GM04504 (cell line): ENCODE data around the gene RNU1-3.
A peak's percentile ranks its signal among the peaks of the same experiment; 100 is the strongest.
"Not testable (repeated sequence)": the region's sequence is repeated elsewhere in the genome, so short reads cannot be mapped to it uniquely, and the experiment has no call there.

Source experiments
- DNase-seq: peaks from one replicate; pipeline ENCODE4 v3.0.0-alpha.2; 2012; ENCODE audit warnings: low read depth

The RNU1-3 gene

DNA sequence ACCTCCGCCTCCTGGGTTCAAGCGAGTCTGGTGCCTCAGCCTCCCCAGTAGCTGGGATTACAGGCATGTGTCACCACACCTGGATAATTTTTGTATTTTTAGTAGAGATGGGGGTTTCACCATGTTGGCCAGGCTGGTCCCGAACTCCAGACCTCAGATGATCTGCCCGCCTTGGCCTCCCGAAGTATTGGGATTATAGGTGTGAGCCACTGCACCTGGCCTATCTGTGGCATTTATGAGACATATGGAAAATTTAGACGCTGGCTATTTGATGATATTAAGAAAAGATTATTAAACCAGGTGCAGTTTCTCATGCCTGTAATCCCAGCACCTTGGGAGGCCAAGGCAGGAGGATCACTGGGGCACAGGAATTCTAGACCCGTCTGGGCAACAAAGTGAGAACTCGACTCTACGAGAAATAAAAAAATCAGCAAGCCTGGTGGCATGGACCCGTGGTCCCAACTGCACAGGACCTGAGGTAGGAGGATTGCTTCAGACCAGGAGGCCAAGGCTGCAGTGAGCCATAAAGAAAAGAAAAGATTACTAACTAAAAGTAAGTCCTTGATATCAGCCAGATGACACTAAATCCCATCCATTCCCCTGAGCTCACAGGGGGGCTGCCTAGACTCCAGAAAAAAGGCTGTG lies 30.1 kb downstream of the RNU1-3 start:
- DNase-seq = not testable (repeated sequence)

DNA sequence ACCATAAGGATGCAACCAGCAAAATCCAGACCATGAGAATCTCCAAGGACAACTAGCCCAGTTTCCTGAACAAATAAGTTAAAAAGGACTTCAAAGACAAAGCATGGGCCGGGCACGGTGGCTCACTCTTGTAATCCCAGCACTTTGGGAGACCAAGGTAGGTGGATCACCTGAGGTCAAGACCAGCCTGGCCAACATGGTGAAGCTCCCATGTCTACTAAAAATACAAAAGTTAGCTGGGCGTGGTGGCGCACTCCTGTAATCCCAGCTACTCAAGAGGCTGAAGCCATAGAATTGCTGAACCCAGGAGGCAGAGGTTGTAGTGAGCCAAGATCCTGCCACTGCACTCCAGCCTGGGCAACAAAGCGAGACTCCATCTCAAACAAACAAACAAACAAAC lies 30.8 kb downstream of the RNU1-3 start:
- not testable (repeated sequence) for DNase-seq

DNA sequence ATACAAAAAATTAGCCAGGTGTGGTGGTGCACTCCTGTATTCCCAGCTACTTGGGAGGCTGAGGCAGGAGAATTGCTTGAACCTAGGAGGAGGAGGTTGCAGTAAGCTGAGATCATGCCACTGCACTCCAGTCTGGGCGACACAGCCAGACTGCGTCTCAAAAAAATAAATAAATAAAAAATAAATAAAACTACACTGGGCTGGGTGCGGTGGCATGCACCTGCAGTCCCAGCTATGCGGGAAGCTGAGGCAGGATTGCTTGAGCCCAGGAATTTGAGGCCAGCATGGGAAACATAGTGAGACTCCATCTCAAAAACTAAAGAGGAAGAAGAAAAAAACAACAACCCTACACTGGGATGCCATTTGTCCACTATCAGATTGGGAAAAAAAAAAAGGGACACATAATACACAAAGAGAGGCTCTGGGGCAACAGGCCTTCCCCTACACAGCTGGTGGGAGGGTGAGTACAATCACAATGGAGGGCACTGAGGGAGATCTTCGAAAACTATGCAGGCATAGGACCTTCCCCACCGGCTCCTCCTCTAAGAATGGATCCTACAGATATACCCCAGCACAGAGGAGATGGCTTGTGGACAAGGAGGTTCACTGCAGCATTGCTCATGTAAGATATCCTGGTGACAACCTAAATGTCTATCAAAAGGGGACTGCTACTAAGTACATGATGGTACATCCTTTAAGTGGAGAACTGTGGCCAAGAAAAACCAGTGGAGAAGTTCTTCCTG lies 33.0 kb downstream of the RNU1-3 start:
- DNase-seq = not testable (repeated sequence)

- DNase-seq = not testable (repeated sequence)
Measured at GRCh38 chr1:16632044-16632850, 34.5 kb downstream of the RNU1-3 start.

GRCh38 chr1:16631248-16632043 lies 35.3 kb downstream of the RNU1-3 start:
- no peak for DNase-seq

DNA sequence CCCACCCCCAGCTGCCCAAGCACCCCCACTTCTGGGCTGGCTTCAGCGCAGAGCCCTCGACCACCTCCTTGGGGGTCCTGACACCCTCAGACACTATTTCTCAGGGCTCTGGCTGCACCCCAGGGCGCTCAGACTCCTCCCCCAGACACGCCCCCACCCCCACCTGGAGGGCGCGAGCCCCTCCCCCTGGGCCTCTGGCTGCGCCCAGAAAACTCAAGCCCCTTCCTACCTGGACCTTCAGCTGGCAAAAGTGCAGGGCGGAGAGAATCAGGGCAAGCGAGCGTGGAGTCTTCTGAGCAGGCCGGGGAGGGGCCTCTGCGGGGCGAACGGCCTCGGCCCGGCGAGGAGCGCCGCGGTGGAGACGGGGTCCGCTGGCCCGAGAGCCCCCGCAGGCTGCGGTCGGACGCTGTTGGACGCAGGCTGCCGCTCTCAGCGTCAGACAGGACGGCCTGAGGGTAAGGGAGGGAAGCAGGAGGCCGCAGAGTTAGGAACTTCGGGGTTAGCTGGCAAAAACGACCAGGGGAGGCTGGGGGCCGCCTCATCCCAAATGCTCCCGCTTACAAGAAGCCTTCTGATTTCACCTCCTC lies 36.0 kb downstream of the RNU1-3 start:
- DNase-seq = no peak

GRCh38 chr1:16629916-16630530 lies 36.7 kb downstream of the RNU1-3 start:
- DNase-seq = not testable (repeated sequence)

DNA sequence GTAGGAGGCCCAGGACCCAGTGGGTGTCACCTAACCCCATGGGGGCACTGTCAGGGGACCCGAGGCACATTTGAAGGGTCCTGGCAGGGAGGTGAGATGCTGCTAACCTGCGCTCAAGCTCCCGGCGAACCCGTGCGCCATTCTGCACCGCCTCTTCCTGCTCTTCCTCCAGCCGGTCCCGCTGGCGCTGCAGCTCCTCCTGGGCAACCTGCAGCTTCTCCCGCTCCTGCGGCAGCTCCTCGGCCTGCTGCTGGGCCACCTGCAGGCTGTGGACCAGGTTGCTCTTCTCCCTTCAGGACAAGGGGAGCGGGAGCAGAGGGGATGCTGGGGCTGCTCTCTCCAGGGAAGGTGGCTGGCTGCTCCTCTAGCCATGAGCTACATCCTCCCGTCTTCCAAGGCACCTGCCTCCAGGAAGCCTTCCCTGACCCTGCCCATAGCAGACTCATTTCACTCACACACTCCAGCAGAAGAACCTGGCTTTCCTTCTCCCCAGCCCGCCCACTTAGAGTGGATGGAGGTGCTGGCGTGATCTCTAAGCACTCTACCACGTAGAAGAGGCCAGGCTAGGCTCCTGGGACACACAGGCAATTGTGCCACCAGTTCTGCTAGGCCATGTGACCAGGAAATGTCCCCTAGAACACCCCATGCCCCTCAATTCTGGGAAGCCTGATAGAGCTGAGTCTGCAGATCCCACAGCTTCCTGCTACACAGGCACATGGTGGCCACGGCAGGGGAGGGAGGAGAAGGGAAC lies 38.2 kb downstream of the RNU1-3 start:
- DNase-seq = no peak

DNA sequence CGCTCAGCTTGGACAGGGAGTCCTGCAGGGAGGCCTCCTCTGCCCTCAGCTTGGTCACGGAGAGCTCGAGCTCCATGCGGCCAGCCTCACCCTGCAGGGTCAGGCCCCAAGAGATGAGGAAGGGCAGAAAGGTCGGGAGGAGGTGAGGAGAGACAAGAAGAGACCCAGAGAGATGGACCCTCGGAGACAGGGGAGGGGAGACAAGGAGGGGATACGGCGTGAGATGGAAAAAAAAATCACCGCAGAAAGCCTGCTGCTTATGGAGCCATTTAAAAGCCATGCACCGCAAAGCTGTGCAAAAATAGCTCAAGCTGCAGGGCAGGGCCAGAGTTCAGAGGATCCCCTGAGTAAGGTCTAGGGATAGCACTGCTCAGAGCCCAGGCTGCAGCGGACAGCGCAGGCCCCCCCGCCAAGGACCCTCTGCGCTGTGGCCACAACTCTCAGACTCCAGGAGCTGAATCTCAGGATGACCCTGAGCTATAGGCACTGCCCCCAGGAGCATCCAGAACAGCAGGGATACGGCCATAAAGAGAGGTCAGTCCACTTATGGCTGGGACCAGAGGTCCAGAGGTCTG lies 40.3 kb downstream of the RNU1-3 start:
- DNase-seq = not testable (repeated sequence)

GRCh38 chr1:16625497-16626408 lies 41.0 kb downstream of the RNU1-3 start:
- DNase-seq = no peak

DNA sequence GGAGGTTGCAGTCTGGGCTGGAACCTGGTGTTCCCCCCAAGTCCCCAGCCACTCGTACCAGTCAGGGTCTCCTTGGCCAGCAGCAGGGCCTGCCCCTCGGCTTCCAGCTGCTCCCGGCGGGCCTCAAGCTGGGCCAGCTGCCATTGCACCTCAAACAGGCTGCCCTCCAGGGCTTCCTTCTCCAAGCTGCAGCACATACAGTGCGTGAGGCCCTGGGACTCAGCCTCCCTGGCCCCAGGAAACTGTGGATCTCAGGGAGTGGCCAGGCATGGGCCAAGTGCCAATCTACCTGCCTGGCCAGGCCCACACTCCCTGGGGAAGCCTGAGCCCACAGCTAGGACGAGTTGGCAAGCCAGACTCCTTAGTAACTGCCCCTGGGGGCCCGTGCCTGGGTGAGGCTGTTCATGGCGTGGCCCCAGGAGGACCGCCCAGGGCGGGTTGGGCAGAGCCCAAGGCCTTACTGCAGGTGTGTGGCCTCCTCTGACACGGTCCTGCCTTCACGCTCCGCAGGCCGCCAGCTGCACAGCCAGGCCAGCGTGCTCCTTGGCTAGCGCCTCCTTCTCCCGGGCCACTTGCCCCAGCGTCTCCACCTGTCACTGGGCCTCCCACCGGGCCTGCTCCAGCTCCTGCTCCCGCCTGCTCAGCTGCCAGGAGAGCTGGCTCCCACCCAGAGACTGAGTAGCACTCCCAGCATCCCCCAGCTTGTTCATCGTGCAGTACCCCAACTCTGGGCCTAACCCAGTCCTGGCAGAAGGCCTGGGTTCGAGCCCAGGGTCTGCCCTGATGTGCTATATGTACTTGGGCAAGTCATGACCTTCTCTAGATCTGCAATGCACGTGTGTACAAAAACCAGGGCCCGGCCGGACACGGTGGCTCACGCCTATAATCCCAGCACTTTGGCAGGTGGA lies 42.7 kb downstream of the RNU1-3 start:
- not testable (repeated sequence) for DNase-seq

- DNase-seq = peak; percentile 85
Measured at GRCh38 chr1:16623337-16623736, 43.4 kb downstream of the RNU1-3 start.

DNA sequence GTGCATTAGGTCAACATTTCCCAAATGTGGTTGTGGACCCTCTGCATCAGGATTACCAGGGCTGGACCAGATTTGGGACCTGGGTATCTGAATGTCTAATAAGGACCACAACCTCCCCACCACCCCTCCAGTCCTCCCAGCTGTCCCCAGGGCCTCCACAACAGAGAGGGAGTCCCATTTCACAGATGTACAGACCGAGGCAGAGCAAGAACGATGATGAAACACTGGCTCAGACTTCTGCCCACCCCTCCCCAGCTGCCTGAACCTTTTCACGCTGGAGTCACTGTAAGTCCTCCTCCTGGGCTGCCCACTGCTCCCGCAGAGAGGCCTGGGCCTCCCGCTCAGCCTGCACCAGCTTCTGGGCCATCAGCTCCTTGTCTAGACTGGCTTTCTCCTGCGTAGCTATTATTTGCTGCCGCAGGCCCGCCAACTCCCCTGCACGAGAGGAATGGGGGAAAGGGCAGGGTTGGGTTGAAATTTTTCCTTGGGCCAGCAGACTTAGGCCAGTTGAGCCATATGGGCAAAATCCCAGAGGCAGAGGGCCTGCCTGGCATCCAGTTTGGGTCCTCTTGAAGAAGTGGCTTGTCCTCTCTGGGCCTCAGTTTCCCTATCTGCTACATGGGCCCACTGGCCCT lies 45.0 kb downstream of the RNU1-3 start:
- not testable (repeated sequence) for DNase-seq

DNA sequence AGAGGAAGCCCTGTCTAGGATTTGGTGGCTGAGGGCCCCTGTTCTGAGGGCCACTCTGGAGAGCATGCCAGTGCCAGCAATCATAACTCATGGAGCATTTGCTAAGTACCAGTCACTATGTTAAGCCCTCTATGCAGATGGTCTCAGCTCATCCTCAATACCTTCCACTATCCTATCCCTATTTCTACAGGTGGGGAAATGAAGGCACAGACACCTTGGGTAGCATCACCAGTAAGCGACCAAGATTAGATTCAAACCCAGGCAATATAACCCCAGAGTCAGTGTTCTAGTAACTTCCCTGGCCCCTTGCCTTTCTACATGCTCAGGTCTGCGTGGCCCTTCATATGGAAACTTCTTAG lies 45.5 kb downstream of the RNU1-3 start:
- no peak for DNase-seq

- not testable (repeated sequence) for DNase-seq
Measured at GRCh38 chr1:16619803-16620501, 46.8 kb downstream of the RNU1-3 start.

- DNase-seq = no peak
Measured at GRCh38 chr1:16618719-16619118, 48.0 kb downstream of the RNU1-3 start.
